C4-2B (cell line): Measurements from ENCODE around the gene ORMDL1.
A peak's percentile ranks its signal among the peaks of the same experiment; 100 is the strongest.

Source experiments
- CTCF ChIP-seq: fragments of 450-650 bp; conservative IDR thresholded peaks from 2 replicates; pipeline ENCODE4 v1.5.1; 2017; ENCODE audit warnings: mild to moderate bottlenecking
- ZFX ChIP-seq: fragments of 450-650 bp; IDR thresholded peaks from 2 replicates; pipeline ENCODE4 v1.6.1; 2017

- peak; percentile 82 for TF ChIP-seq CTCF
- TF ChIP-seq ZFX = no peak
Observed at GRCh38 chr2:189751080-189751658, 33.0 kb downstream of the ORMDL1 start.
